Spleen (tissue), 13 donors: ENCODE data around the gene STRA8. TPM values are rescaled to one million over a fixed set of nuclear protein-coding genes. Genes with fewer than 3 reads are reported as not detected.

Experiments
- DNase-seq: peaks from one replicate; pipeline ENCODE4 v3.0.0-alpha.2; 2020
- H3K27ac ChIP-seq, 8 donors: fragments of 200-600 bp; sonication (generic) in 7 of 8; 1 replicate in 4 of 8; 2 replicates in 4 of 8; pipeline versions ENCODE4 v1.5.0 to v1.8.0; 2016 to 2021; ENCODE audit warnings: inconsistent platforms in 4 of 8, mild to moderate bottlenecking in 4 of 8, moderate library complexity in 1 of 8
- H3K27me3 ChIP-seq, 7 donors: fragments of 200-600 bp; sonication (generic) in 6 of 7; replicated peaks in 1 of 7; 1 replicate in 4 of 7; 2 replicates in 3 of 7; pipeline versions ENCODE4 v1.5.0 to v1.8.0; 2016 to 2021; ENCODE audit warnings: inconsistent platforms in 3 of 7, mild to moderate bottlenecking in 1 of 7
- H3K36me3 ChIP-seq, 6 donors: fragments of 200-600 bp; sonication (generic) in 5 of 6; 1 replicate in 4 of 6; 2 replicates in 2 of 6; pipeline versions ENCODE4 v1.5.0 to v1.8.0; 2016 to 2021; ENCODE audit warnings: inconsistent platforms in 2 of 6
- H3K4me1 ChIP-seq, 6 donors: fragments of 200-600 bp; sonication (generic) in 5 of 6; 1 replicate in 3 of 6; 2 replicates in 3 of 6; pipeline versions ENCODE4 v1.5.0 to v1.8.0; 2016 to 2021; ENCODE audit warnings: inconsistent platforms in 3 of 6
- H3K4me3 ChIP-seq, 8 donors: fragments of 200-600 bp; sonication (generic) in 7 of 8; 1 replicate in 4 of 8; 2 replicates in 4 of 8; pipeline versions ENCODE4 v1.5.0 to v1.8.0; 2016 to 2021; ENCODE audit warnings: inconsistent platforms in 4 of 8, mild to moderate bottlenecking in 4 of 8, moderate library complexity in 2 of 8
- H3K9me3 ChIP-seq, 8 donors: fragments of 200-600 bp; sonication (generic) in 7 of 8; 1 replicate in 4 of 8; 2 replicates in 4 of 8; pipeline versions ENCODE4 v1.5.0 to v1.8.0; 2016 to 2021; ENCODE audit warnings: inconsistent platforms in 4 of 8
- CTCF ChIP-seq, 11 experiments: fragments of 200-600 bp in 7 of 11; fragments of 450-650 bp in 4 of 11; sonication (generic) in 4 of 11; IDR thresholded peaks in 8 of 11; conservative IDR thresholded peaks in 3 of 11; 1 replicate in 7 of 11; 2 replicates in 4 of 11; pipeline versions ENCODE4 v1.4.0 to v1.8.0; 2016 to 2021; ENCODE audit warnings: antibody characterized with exemption in 11 of 11, inconsistent platforms in 4 of 11, mild to moderate bottlenecking in 1 of 11
- POLR2A ChIP-seq, 3 donors: fragments of 450-650 bp; IDR thresholded peaks; one replicate each; pipeline ENCODE4 v1.5.1; 2017; ENCODE audit warnings: antibody characterized with exemption in 3 of 3, mild to moderate bottlenecking in 1 of 3
- POLR2AphosphoS5 ChIP-seq, 3 donors: sonication (generic); formaldehyde crosslinking; IDR thresholded peaks; one replicate each; pipeline ENCODE4 v1.5.1; 2017; ENCODE audit warnings: antibody characterized with exemption in 3 of 3
- WGBS, 5 donors: extraction: QIAGEN DNeasy Blood & Tissue Kit in 3 of 5; methylation state at CpG; one replicate each; pipeline versions ENCODE4 v1.1.5 to v1.1.7; 2013 to 2018; 5-methylcytosine and 5-hydroxymethylcytosine counted together
- intact Hi-C: fragments of 100-400 bp; cut with DNase I; formaldehyde crosslinking; loops from one replicate; pipeline ENCODE4 v1.15.0; 2023; ENCODE audit warnings: low total_unique reads
- long read RNA-seq, 2 donors: transcript quantifications; one replicate each; lab custom pipeline, GENCODE V29; 2026
- polyA plus RNA-seq, 3 donors: library from polyadenylated mRNA; stranded (reverse); fragments of 200-250 nt; gene quantifications; one replicate each; pipeline ENCODE4 v1.2.1, GENCODE V29; 2013
- total RNA-seq, 7 donors: library from RNA; depleted of rRNA in 3 of 7; stranded (reverse); fragments of >200 nt in 3 of 7; fragmentation: NEBNext Ultra II Directional in 4 of 7; extraction: Animal tissue kit (Norgen Biotek cat#: 25700) in 4 of 7; gene quantifications; one replicate each; pipeline versions ENCODE4 v1.1.0 to v1.2.1, GENCODE V29; 2016 to 2021
- donor health status: healthy with polysubstance abuse.
- donor health status: DM: no; HTN: no; CAD: no; lungs with moderate emphysema.
- donor health status: DM: no; HTN: no; CAD: no.
- donor health status: Bipolar disorder and iron deficiency.
- donor health status: healthy.
- donor health status: DM: no; HTN: no; CAD: no.
- donor health status: DM: yes; HTN: yes; CAD: no.

The STRA8 gene
- total RNA-seq (not detected), polyA plus RNA-seq (not detected)
- long read RNA-seq, donor 1: 0 reads
- long read RNA-seq, donor 2: 0 reads

GRCh38 chr7:135233570-135233969 is at the start of gene STRA8:
TSS of gene STRA8 (plus strand) at chr7:135233838. CDS start at chr7:135240525, 6,687 bp downstream.
- TF ChIP-seq POLR2AphosphoS5 (IDR thresholded peaks at IDR 0.05) (no peak), POLR2A (IDR thresholded peaks at IDR 0.05) (no peak), CTCF (IDR thresholded peaks at IDR 0.05 in 8 of 11, conservative IDR thresholded peaks at IDR 0.05 in 3 of 11) (no peak)
- WGBS, 5 donors: 93 to 95% (median 94%) methylated on average over 27 to 28 of the region's 28 CpGs

GRCh38 chr7:135184254-135184841 is 49.3 kb upstream of the STRA8 start:
- peaks cover 10 to 55% (median 44%) of the 10 kb centered on the region in 8 donors for H3K9me3 ChIP-seq
- peak; percentile 53 for DNase-seq
- TF ChIP-seq POLR2AphosphoS5 (IDR thresholded peaks at IDR 0.05) (peak in 1 of 3 donors; percentile 12), CTCF (IDR thresholded peaks at IDR 0.05 in 8 of 11, conservative IDR thresholded peaks at IDR 0.05 in 3 of 11) (no peak)
- no peak overlapping the region for H3K27ac ChIP-seq
- 94 to 99% (median 96%) methylated on average over 3 to 5 of the region's 5 CpGs for WGBS, 5 donors
- H3K36me3 ChIP-seq: peaks cover 0 to 100% (median 78%) of the 10 kb centered on the region in 6 donors
- intact Hi-C loops: no loop called here
- H3K4me1 ChIP-seq: no peaks in the 10 kb centered on the region
- no peaks in the 10 kb centered on the region for H3K27me3 ChIP-seq
- H3K4me3 ChIP-seq: no peak overlapping the region

More at GRCh38 chr7:135233570-135233969, at the start of gene STRA8:
- Histone ChIP-seq H3K27me3 (peaks cover 0 to 14% (median 0%) of the 10 kb centered on the region in 7 donors), H3K27ac (no peak within 1 kb of the TSS), H3K36me3 (no peaks in the 10 kb centered on the region), H3K4me1 (peaks cover 0 to 7% (median 0%) of the 10 kb centered on the region in 6 donors), H3K4me3 (no peak within 1 kb of the TSS), H3K9me3 (no peaks in the 10 kb centered on the region)
- intact Hi-C loops: no loop called here
- no peak for DNase-seq

- Histone ChIP-seq H3K36me3 (peaks cover 0 to 100% (median 80%) of the 10 kb centered on the region in 6 donors), H3K4me1 (no peaks in the 10 kb centered on the region), H3K9me3 (peaks cover 10 to 42% (median 30%) of the 10 kb centered on the region in 8 donors), H3K27me3 (no peaks in the 10 kb centered on the region), H3K27ac (no peak overlapping the region), H3K4me3 (no peak overlapping the region)
- 66 to 79% (median 72%) methylated on average over 5 to 7 of the region's 7 CpGs for WGBS, 5 donors
- DNase-seq: peak; percentile 66
- intact Hi-C loops: no loop called here
- TF ChIP-seq POLR2A (IDR thresholded peaks at IDR 0.05) (no peak), CTCF (IDR thresholded peaks at IDR 0.05 in 8 of 11, conservative IDR thresholded peaks at IDR 0.05 in 3 of 11) (no peak), POLR2AphosphoS5 (IDR thresholded peaks at IDR 0.05) (no peak)
Measured at GRCh38 chr7:135185471-135186260, 48.0 kb upstream of the STRA8 start.

- Histone ChIP-seq H3K27me3 (no peaks in the 10 kb centered on the region), H3K4me3 (no peak overlapping the region), H3K9me3 (peaks cover 6 to 36% (median 25%) of the 10 kb centered on the region in 8 donors), H3K4me1 (no peaks in the 10 kb centered on the region), H3K36me3 (peaks cover 0 to 100% (median 82%) of the 10 kb centered on the region in 6 donors), H3K27ac (no peak overlapping the region)
- no peak for DNase-seq
- TF ChIP-seq POLR2A (IDR thresholded peaks at IDR 0.05) (no peak), POLR2AphosphoS5 (IDR thresholded peaks at IDR 0.05) (no peak), CTCF (IDR thresholded peaks at IDR 0.05 in 8 of 11, conservative IDR thresholded peaks at IDR 0.05 in 3 of 11) (no peak)
- intact Hi-C loops: no loop called here
- WGBS, 5 donors: 85 to 92% (median 88%) methylated on average over 3 of the region's 3 CpGs
Measured at GRCh38 chr7:135186261-135186540, 47.4 kb upstream of the STRA8 start.
